ENCODE results near the gene GPSM1. TPM values are rescaled to one million over a fixed set of nuclear protein-coding genes. Genes with fewer than 3 reads are reported as not detected.

The GPSM1 gene
- polyA plus RNA-seq, 1 donor, result 39.9 TPM

GRCh38 chr9:136328011-136328621 lies 777 bp downstream of the GPSM1 start:
- DNase-seq, result peak; percentile 43 to 48
- no peaks in the 10 kb centered on the region for H3K27me3 ChIP-seq (ENCODE audit: control insufficient read depth, insufficient read depth, low read length)
- peak overlapping the region; percentile 54 for H3K4me3 ChIP-seq (ENCODE audit: low read length)
- H3K4me1 ChIP-seq (ENCODE audit: control insufficient read depth, insufficient read depth, low read length), result peaks cover 33% of the 10 kb centered on the region
- peak overlapping the region; percentile 51 for H3K27ac ChIP-seq (ENCODE audit: low read length)
- WGBS (ENCODE audit: insufficient coverage, low lambda C conversion rate), result no CpG with 5 or more reads among the region's 13 CpGs
- no peaks in the 10 kb centered on the region for H3K36me3 ChIP-seq (ENCODE audit: control insufficient read depth, insufficient read depth, low read length)
- no peaks in the 10 kb centered on the region for H3K9me3 ChIP-seq (ENCODE audit: control insufficient read depth, low read depth, low read length)

- Histone ChIP-seq H3K36me3 (ENCODE audit: control insufficient read depth, insufficient read depth, low read length) (no peaks in the 10 kb centered on the region), H3K4me1 (ENCODE audit: control insufficient read depth, insufficient read depth, low read length) (peaks cover 33% of the 10 kb centered on the region), H3K4me3 (ENCODE audit: low read length) (peak overlapping the region; percentile 54), H3K27ac (ENCODE audit: low read length) (peak overlapping the region; percentile 51), H3K27me3 (ENCODE audit: control insufficient read depth, insufficient read depth, low read length) (no peaks in the 10 kb centered on the region), H3K9me3 (ENCODE audit: control insufficient read depth, low read depth, low read length) (no peaks in the 10 kb centered on the region)
- DNase-seq, result peak in 1 of 2 donors; percentile 53
- WGBS (ENCODE audit: insufficient coverage, low lambda C conversion rate), result no CpG with 5 or more reads among the region's 15 CpGs
These were observed 1.3 kb downstream of the GPSM1 start for GRCh38 chr9:136328622-136329041.

DNA sequence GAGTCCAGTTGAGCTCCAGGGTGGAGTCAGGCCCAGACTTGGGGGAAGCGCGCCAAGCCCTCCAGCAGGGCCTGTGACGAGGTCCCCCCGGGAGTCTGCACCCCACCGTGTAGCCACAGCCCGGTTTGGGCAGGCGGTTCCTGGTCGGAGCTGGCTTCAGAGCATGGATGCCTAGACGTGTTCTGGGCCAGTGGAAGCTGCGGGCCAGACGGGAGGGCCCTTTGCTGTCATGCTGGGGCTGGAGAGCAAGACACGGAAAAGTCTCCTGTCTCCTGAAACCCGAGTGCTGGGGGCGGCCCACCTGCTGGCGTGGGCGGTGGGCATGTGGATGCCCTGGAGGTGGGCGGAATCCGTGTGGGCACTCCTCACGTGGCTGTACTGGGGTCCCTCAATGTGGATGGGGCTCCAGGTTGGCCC lies 1.9 kb downstream of the GPSM1 start:
- H3K4me1 ChIP-seq (ENCODE audit: control insufficient read depth, insufficient read depth, low read length), result peaks cover 33% of the 10 kb centered on the region
- H3K4me3 ChIP-seq (ENCODE audit: low read length), result peak overlapping the region; percentile 54
- WGBS (ENCODE audit: insufficient coverage, low lambda C conversion rate), result no CpG with 5 or more reads among the region's 19 CpGs
- DNase-seq, result no peak
- H3K27ac ChIP-seq (ENCODE audit: low read length), result no peak overlapping the region
- no peaks in the 10 kb centered on the region for H3K9me3 ChIP-seq (ENCODE audit: control insufficient read depth, low read depth, low read length)
- no peaks in the 10 kb centered on the region for H3K27me3 ChIP-seq (ENCODE audit: control insufficient read depth, insufficient read depth, low read length)
- H3K36me3 ChIP-seq (ENCODE audit: control insufficient read depth, insufficient read depth, low read length), result no peaks in the 10 kb centered on the region

GRCh38 chr9:136329636-136330405 lies 2.5 kb downstream of the GPSM1 start:
- Histone ChIP-seq H3K36me3 (ENCODE audit: control insufficient read depth, insufficient read depth, low read length) (no peaks in the 10 kb centered on the region), H3K9me3 (ENCODE audit: control insufficient read depth, low read depth, low read length) (no peaks in the 10 kb centered on the region), H3K4me3 (ENCODE audit: low read length) (no peak overlapping the region), H3K27me3 (ENCODE audit: control insufficient read depth, insufficient read depth, low read length) (no peaks in the 10 kb centered on the region), H3K4me1 (ENCODE audit: control insufficient read depth, insufficient read depth, low read length) (peaks cover 33% of the 10 kb centered on the region), H3K27ac (ENCODE audit: low read length) (no peak overlapping the region)
- no peak for DNase-seq
- no CpG with 5 or more reads among the region's 23 CpGs for WGBS (ENCODE audit: insufficient coverage, low lambda C conversion rate)

DNA sequence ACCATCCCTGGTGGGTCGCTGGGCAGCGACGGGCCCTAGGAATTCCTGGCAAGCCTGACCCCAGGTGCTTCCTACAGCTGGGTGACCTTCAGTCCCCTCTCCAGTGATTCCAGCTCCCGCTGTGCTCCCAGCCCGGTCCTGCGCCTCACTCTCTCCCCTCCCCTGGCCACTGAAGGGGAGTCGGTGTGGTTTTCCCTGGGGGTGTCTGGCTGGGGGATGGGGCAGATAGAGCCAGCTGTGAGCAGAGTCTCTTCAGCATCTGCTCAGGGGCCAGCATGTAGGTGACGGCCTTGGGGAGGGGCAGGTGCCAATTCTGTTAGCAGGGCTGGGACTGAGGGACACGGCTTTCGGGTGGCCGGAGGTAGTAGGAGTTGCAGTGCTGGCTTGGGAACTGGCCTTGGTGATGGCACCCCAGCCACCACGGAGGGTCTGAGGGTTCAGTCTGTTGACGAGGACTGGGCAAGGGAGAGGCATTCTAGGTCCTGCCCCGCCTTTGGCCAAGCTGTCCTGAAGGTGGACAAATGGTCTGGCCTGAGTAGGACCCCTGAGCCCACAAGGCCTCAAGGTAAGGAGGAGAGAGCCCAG lies 3.2 kb downstream of the GPSM1 start:
- DNase-seq, result no peak
- H3K4me1 ChIP-seq (ENCODE audit: control insufficient read depth, insufficient read depth, low read length), result peaks cover 33% of the 10 kb centered on the region
- H3K36me3 ChIP-seq (ENCODE audit: control insufficient read depth, insufficient read depth, low read length), result peaks cover 2% of the 10 kb centered on the region
- no peak overlapping the region for H3K4me3 ChIP-seq (ENCODE audit: low read length)
- no peaks in the 10 kb centered on the region for H3K27me3 ChIP-seq (ENCODE audit: control insufficient read depth, insufficient read depth, low read length)
- no peaks in the 10 kb centered on the region for H3K9me3 ChIP-seq (ENCODE audit: control insufficient read depth, low read depth, low read length)
- WGBS (ENCODE audit: insufficient coverage, low lambda C conversion rate), result no CpG with 5 or more reads among the region's 14 CpGs
- H3K27ac ChIP-seq (ENCODE audit: low read length), result no peak overlapping the region

GRCh38 chr9:136331030-136331429 lies 3.7 kb downstream of the GPSM1 start:
- WGBS (ENCODE audit: insufficient coverage, low lambda C conversion rate), result no CpG with 5 or more reads among the region's 15 CpGs
- H3K27me3 ChIP-seq (ENCODE audit: control insufficient read depth, insufficient read depth, low read length), result no peaks in the 10 kb centered on the region
- no peak overlapping the region for H3K4me3 ChIP-seq (ENCODE audit: low read length)
- peaks cover 33% of the 10 kb centered on the region for H3K4me1 ChIP-seq (ENCODE audit: control insufficient read depth, insufficient read depth, low read length)
- DNase-seq, result no peak
- no peak overlapping the region for H3K27ac ChIP-seq (ENCODE audit: low read length)
- no peaks in the 10 kb centered on the region for H3K9me3 ChIP-seq (ENCODE audit: control insufficient read depth, low read depth, low read length)
- peaks cover 3% of the 10 kb centered on the region for H3K36me3 ChIP-seq (ENCODE audit: control insufficient read depth, insufficient read depth, low read length)

DNA sequence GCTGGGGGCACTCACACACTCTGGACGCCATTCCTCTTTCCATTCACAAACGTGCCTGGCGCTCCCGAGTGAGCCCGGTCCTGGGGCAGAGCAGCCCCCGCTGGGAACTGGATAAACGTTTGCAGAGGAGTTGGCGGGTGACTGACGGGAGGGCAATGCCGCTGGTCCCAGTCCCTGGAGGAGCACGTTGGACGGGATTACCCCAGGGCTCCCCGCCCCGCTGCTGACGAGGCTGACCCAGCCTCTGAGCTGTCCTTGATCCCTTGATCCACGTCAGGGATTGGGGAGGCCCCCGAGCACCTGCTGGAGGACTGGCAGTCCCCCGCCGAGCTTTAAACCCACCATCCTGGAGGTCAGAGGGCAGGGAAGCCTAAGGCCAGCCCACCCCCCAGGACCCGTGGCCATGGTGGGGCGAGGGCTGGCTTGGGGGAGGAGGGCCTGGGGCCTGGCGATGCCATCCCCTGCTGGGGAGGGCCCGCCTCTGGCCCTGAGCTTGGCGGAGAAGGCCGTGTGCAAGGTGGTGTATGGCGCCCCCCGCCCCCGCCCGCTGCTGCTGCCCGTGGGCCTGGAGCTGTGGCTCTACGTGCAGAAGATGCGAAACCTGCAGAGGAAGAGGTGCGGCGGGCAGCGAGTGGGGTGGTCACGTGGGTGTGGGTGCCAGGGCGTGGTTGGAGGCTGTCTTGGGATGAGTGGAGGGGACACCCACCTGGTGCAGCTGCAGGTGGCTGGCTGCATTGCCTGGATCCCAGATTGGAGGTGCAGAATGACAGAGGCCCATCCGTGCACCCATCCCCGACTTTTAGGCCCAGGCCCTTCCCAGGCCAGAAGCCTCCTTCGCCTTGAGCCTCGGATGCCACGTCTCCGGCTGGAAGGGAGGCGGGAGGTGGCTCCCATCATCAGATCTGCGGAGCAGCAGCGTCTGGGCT lies 4.5 kb downstream of the GPSM1 start:
- no peaks in the 10 kb centered on the region for H3K27me3 ChIP-seq (ENCODE audit: control insufficient read depth, insufficient read depth, low read length)
- H3K4me1 ChIP-seq (ENCODE audit: control insufficient read depth, insufficient read depth, low read length), result peaks cover 26% of the 10 kb centered on the region
- H3K9me3 ChIP-seq (ENCODE audit: control insufficient read depth, low read depth, low read length), result no peaks in the 10 kb centered on the region
- WGBS (ENCODE audit: insufficient coverage, low lambda C conversion rate), result no CpG with 5 or more reads among the region's 46 CpGs
- no peak overlapping the region for H3K4me3 ChIP-seq (ENCODE audit: low read length)
- H3K27ac ChIP-seq (ENCODE audit: low read length), result no peak overlapping the region
- peaks cover 3% of the 10 kb centered on the region for H3K36me3 ChIP-seq (ENCODE audit: control insufficient read depth, insufficient read depth, low read length)
- no peak for DNase-seq

- no CpG with 5 or more reads among the region's 11 CpGs for WGBS (ENCODE audit: insufficient coverage, low lambda C conversion rate)
- H3K4me1 ChIP-seq (ENCODE audit: control insufficient read depth, insufficient read depth, low read length), result peaks cover 24% of the 10 kb centered on the region
These were observed 5.2 kb downstream of the GPSM1 start for GRCh38 chr9:136332482-136332983.

GRCh38 chr9:136333045-136333444 lies 5.7 kb downstream of the GPSM1 start:
- Histone ChIP-seq H3K27ac (ENCODE audit: low read length) (no peak overlapping the region), H3K4me3 (ENCODE audit: low read length) (no peak overlapping the region), H3K36me3 (ENCODE audit: control insufficient read depth, insufficient read depth, low read length) (peaks cover 6% of the 10 kb centered on the region), H3K9me3 (ENCODE audit: control insufficient read depth, low read depth, low read length) (no peaks in the 10 kb centered on the region), H3K27me3 (ENCODE audit: control insufficient read depth, insufficient read depth, low read length) (no peaks in the 10 kb centered on the region), H3K4me1 (ENCODE audit: control insufficient read depth, insufficient read depth, low read length) (peaks cover 23% of the 10 kb centered on the region)
- WGBS (ENCODE audit: insufficient coverage, low lambda C conversion rate), result no CpG with 5 or more reads among the region's 12 CpGs
- no peak for DNase-seq

More at GRCh38 chr9:136332482-136332983, 5.2 kb downstream of the GPSM1 start:
- DNase-seq, result no peak
- Histone ChIP-seq H3K4me3 (ENCODE audit: low read length) (no peak overlapping the region), H3K36me3 (ENCODE audit: control insufficient read depth, insufficient read depth, low read length) (peaks cover 6% of the 10 kb centered on the region), H3K9me3 (ENCODE audit: control insufficient read depth, low read depth, low read length) (no peaks in the 10 kb centered on the region), H3K27me3 (ENCODE audit: control insufficient read depth, insufficient read depth, low read length) (no peaks in the 10 kb centered on the region), H3K27ac (ENCODE audit: low read length) (no peak overlapping the region)

- Histone ChIP-seq H3K4me1 (ENCODE audit: control insufficient read depth, insufficient read depth, low read length) (peaks cover 19% of the 10 kb centered on the region), H3K27me3 (ENCODE audit: control insufficient read depth, insufficient read depth, low read length) (no peaks in the 10 kb centered on the region), H3K27ac (ENCODE audit: low read length) (no peak overlapping the region), H3K36me3 (ENCODE audit: control insufficient read depth, insufficient read depth, low read length) (peaks cover 6% of the 10 kb centered on the region), H3K9me3 (ENCODE audit: control insufficient read depth, low read depth, low read length) (no peaks in the 10 kb centered on the region), H3K4me3 (ENCODE audit: low read length) (no peak overlapping the region)
- no CpG with 5 or more reads among the region's 17 CpGs for WGBS (ENCODE audit: insufficient coverage, low lambda C conversion rate)
- DNase-seq, result no peak
These were observed 6.1 kb downstream of the GPSM1 start for GRCh38 chr9:136333486-136333885.
